C4-2B (cell line): Measurements from ENCODE around the gene MOB3B.

Source experiments
- CTCF ChIP-seq: fragments of 450-650 bp; conservative IDR thresholded peaks from 2 replicates; pipeline ENCODE4 v1.5.1; 2017; ENCODE audit warnings: mild to moderate bottlenecking
- ZFX ChIP-seq: fragments of 450-650 bp; IDR thresholded peaks from 2 replicates; pipeline ENCODE4 v1.6.1; 2017

- no peak for TF ChIP-seq CTCF
- no peak for TF ChIP-seq ZFX
Measured at GRCh38 chr9:27394154-27394825, 135.3 kb downstream of the MOB3B start.
